Stomach (tissue), 4 donors: ENCODE data around the gene ZNF408.

ENCODE experiments used
- POLR2A ChIP-seq, 4 donors: fragments of 450-650 bp; IDR thresholded peaks; one replicate each; pipeline ENCODE4 v1.6.1; 2016; ENCODE audit warnings: antibody characterized with exemption in 4 of 4, control low read depth in 2 of 4, mild to moderate bottlenecking in 1 of 4, moderate library complexity in 1 of 4
- POLR2AphosphoS5 ChIP-seq, 3 donors: sonication (generic); formaldehyde crosslinking; IDR thresholded peaks; one replicate each; pipeline ENCODE4 v1.6.1; 2016; ENCODE audit warnings: antibody characterized with exemption in 3 of 3
- TF ChIP-seq, protein P1 (sequence below), 7 experiments: fragments of 450-650 bp in 4 of 7; fragments of 200-600 bp in 3 of 7; sonication (generic) in 3 of 7; IDR thresholded peaks; one replicate each; pipeline ENCODE4 v1.5.1; 2016 to 2019; ENCODE audit warnings: antibody characterized with exemption in 7 of 7, control low read depth in 2 of 7, mild to moderate bottlenecking in 1 of 7

GRCh38 chr11:46680815-46681214 is 20.0 kb upstream of the ZNF408 start:
- TF ChIP-seq, protein P1, sequence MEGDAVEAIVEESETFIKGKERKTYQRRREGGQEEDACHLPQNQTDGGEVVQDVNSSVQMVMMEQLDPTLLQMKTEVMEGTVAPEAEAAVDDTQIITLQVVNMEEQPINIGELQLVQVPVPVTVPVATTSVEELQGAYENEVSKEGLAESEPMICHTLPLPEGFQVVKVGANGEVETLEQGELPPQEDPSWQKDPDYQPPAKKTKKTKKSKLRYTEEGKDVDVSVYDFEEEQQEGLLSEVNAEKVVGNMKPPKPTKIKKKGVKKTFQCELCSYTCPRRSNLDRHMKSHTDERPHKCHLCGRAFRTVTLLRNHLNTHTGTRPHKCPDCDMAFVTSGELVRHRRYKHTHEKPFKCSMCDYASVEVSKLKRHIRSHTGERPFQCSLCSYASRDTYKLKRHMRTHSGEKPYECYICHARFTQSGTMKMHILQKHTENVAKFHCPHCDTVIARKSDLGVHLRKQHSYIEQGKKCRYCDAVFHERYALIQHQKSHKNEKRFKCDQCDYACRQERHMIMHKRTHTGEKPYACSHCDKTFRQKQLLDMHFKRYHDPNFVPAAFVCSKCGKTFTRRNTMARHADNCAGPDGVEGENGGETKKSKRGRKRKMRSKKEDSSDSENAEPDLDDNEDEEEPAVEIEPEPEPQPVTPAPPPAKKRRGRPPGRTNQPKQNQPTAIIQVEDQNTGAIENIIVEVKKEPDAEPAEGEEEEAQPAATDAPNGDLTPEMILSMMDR (IDR thresholded peaks at IDR 0.05) = no peak
- no peak for TF ChIP-seq POLR2AphosphoS5 (IDR thresholded peaks at IDR 0.05)
- TF ChIP-seq POLR2A (IDR thresholded peaks at IDR 0.05) = no peak
